SK-N-SH (cell line): ENCODE data around the gene BTG4.

ENCODE experiments used
- CTCF ChIP-seq: fragments of 200-600 bp; sonication (generic); IDR thresholded peaks from 2 replicates; pipeline ENCODE4 v1.6.1; 2017; ENCODE audit warnings: antibody characterized with exemption, mild to moderate bottlenecking, moderate library complexity
- EP300 ChIP-seq, 2 experiments: IDR thresholded peaks; 2 replicates each; pipeline versions ENCODE4 v1.4.0 to v1.6.1; 2012; ENCODE audit warnings: borderline replicate concordance in 1 of 2, low read depth in 1 of 2, low read length in 1 of 2
- EZH2phosphoT487 ChIP-seq: fragments of 200-600 bp; sonication (generic); IDR thresholded peaks from 2 replicates; pipeline ENCODE4 v1.6.1; 2017; ENCODE audit warnings: low read depth, mixed run types, mild to moderate bottlenecking, antibody characterized with exemption, moderate library complexity, borderline replicate concordance
- FOXJ3 ChIP-seq: sonication (generic); formaldehyde crosslinking; IDR thresholded peaks from 2 replicates; pipeline ENCODE4 v1.5.1; 2020; ENCODE audit warnings: mild to moderate bottlenecking, missing genetic modification reagents
- GATA2 ChIP-seq: sonication (generic); formaldehyde crosslinking; IDR thresholded peaks from 2 replicates; pipeline ENCODE4 v1.5.0; 2020; ENCODE audit warnings: mild to moderate bottlenecking, missing genetic modification reagents
- NFIC ChIP-seq: IDR thresholded peaks from 2 replicates; pipeline ENCODE4 v1.4.0; 2012; ENCODE audit warnings: borderline replicate concordance
- RXRA ChIP-seq: IDR thresholded peaks from 2 replicates; pipeline ENCODE4 v1.4.0; 2012; ENCODE audit warnings: low read depth, mild to moderate bottlenecking, borderline replicate concordance
- TAF1 ChIP-seq: IDR thresholded peaks from 2 replicates; pipeline ENCODE4 v1.6.1; 2012; ENCODE audit warnings: low read depth, mild to moderate bottlenecking, low read length, moderate library complexity, borderline replicate concordance
- TEAD4 ChIP-seq: IDR thresholded peaks from 2 replicates; pipeline ENCODE4 v1.4.0; 2012; ENCODE audit warnings: mild to moderate bottlenecking, borderline replicate concordance; ENCODE audit not compliant: insufficient read depth
- USF2 ChIP-seq: fragments of 150-350 bp; IDR thresholded peaks from 2 replicates; pipeline ENCODE4 v1.6.1; 2017; ENCODE audit warnings: antibody characterized with exemption, low read length, low read depth, borderline replicate concordance

- TF ChIP-seq GATA2 (CRISPR knock-in tag): no peak
- no peak for TF ChIP-seq CTCF
- no peak for TF ChIP-seq EZH2phosphoT487
- no peak for TF ChIP-seq NFIC
- TF ChIP-seq RXRA: no peak
- no peak for TF ChIP-seq FOXJ3
- TF ChIP-seq TAF1: no peak
- no peak for TF ChIP-seq EP300 (IDR thresholded peaks at IDR 0.05; ENCODE audit: borderline replicate concordance in 1 of 2, low read depth in 1 of 2, low read length in 1 of 2)
- TF ChIP-seq USF2: no peak
- TF ChIP-seq TEAD4: no peak
Observed at GRCh38 chr11:111532365-111532709, 20.2 kb upstream of the BTG4 start.
